NCI-H774 (cell line): ENCODE results near the gene OSBPL7.

Experiments used
- DNase-seq: peaks from one replicate; lab custom pipeline; 2025; lab: John Stamatoyannopoulos, UW

OSBPL7 gene

DNA sequence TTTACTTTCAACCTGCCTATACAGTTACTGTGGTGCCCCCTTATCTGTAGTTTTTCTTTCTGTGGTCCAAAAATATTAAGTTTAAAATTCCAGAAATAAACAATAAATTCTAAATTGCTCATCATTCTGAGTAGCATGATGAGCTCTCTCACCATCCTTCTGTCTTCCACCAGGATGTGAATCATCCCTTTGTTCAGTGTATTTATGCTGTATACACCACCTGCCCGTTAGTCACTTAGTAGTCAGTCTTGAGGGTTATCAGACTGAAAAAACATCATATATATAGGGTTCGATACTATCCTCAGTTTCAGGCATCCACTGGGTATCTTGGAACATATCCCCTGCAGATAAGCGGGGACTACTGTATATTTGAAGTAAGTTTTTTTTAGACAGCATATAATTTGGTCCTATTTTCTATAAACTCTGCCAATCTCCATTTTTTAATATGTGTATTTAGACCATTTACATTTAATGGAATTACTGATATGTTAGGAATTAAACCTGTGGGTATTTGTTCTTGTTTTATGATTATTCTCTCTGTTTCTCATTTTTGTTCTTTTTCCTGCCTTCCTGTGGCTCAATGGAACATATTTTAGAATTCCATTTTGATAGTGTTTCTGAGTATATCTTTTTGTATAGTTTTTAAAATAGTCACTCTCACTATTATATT is 57.5 kb downstream of the OSBPL7 start:
- no peak for DNase-seq

DNA sequence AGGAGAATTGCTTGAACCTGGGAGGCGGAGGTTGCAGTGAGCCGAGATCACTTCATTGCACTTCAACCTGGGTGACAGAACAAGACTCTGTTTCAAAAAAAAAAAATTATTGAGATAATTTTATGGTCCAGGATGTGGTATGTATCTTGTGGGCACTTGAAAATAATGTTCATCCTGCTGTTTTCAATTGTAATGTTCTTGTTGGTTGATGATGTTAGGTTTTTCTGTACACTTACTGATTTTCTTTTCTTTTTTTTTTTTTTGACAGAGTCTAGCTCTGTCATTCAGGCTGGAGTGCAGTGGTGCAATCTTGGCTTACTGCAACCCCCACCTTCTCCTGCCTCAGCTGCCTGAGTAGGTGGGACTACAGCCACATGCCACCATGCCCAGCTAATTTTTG is 58.9 kb downstream of the OSBPL7 start:
- DNase-seq: no peak

DNA sequence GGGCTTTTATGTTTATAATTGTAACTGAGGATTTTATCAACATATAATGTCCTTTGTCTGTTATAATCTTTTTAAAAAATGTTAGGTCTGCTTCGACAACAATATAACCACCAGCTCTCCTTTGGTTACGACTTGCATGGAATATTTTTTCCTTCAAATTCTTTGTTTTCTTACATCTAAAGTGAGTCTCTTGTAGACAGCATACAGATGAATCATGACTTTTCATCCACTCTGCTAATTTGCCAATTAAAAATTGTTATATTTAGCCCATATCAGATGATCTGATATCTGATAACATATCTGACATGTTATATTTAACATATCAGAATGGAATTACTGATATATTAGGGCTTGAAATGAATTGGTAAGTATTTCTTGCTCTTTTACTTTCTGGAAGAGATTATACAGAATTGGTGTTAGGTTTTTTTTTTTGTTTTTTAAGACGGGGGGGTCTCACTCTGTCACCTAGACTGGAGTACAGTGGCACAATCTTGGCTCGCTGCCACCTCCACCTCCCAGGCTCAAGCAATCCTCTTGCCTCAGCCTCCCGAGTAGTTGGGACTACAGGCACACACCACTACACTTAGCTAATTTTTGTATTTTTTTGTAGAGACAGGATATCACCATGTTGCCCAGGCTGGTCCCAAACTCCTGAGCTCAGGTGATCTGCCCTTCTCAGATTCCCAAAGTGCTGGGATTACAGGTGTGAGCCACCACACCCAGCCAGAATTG is 61.0 kb downstream of the OSBPL7 start:
- no peak for DNase-seq

DNA sequence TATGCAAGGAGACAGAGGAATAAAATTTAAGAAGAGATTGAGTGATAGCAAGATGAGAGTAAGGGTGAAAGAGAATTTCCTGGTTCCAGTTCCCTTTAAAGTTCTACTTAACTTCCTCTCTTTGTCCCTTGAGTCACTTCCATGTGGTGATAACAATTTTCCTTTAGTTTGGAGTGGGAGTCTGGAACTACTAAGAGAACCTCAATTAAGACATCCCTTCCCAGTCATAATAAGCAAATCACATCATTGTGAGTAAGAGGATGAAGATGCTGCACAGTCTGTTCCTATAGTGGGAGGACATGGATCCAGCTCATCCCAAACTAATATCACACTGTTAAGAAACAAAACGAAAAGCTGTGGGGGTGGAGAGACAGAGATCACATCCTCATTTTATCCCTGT is 64.2 kb downstream of the OSBPL7 start:
- no peak for DNase-seq
